GM19025 (cell line): ENCODE measurements around the gene CFAP99.

Source experiments
- ATAC-seq: cut with Tn5 transposase; IDR thresholded peaks from one replicate; pipeline ENCODE4 v1.9.1; 2021; ENCODE audit warnings: mild to moderate bottlenecking, low read depth, moderate library complexity; ENCODE audit not compliant: unreplicated experiment

Gene CFAP99

GRCh38 chr4:2409381-2409783 is 9.4 kb upstream of the CFAP99 start:
- no peak for ATAC-seq

- no peak for ATAC-seq
Observed at GRCh38 chr4:2411786-2412510, 6.8 kb upstream of the CFAP99 start.

DNA sequence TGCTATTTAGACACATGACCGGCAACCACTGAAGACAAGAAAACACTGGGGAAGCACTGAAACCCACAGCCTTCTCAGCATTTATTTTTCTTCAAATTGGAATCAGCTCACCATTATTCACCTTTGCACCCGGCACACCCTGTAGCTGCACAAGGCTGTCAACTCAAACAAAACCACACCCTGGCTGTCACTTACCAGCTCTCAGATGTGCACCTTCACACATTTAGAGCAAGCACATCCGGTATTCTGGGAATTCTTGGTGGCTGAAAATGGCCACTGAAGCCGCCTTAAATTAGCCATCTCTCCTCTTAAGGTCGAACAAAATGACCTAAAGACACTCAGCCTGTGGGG is 6.2 kb upstream of the CFAP99 start:
- ATAC-seq, result peak; percentile 26

- ATAC-seq, result peak; percentile 57
Observed at GRCh38 chr4:2412885-2413716, 5.7 kb upstream of the CFAP99 start.

DNA sequence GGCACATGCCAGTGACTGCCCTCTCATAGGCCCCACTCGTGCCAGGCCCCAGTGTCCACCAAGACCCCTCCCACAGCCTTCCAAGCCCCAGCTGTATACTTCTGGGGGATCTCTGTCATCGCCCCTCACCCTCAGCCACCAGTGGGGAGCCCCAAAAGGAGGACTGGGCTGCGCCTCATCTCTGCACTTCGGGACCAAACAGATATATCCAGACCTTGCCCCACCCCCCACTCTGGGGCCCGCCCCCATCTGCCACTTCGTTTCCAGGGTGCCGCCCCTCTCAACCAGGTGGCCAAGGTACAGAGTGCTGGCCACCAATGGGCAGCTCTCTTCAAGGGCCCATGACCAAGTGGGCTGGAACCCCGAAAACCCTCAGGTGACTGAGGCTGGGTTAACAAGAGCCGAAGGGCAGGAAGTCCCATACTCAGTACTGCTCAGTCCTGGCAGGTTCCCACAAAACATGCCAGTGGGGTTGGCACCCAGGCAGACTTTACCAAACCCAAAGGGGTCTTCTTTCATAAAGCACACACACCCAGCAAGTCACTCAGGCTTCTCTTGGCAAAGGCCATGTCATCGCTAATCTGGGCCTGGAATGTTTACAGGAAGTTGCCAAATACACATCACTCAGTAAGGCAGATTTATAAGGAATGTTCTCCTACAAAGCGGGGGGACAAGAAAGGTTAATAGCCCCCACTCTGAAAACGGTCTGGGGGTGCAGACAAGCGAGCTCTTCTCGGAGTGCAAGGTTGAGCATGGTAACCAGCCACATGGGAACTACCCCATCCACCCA is 4.7 kb upstream of the CFAP99 start:
- ATAC-seq, result no peak

- ATAC-seq, result no peak
Observed at GRCh38 chr4:2415213-2415612, 3.5 kb upstream of the CFAP99 start.

DNA sequence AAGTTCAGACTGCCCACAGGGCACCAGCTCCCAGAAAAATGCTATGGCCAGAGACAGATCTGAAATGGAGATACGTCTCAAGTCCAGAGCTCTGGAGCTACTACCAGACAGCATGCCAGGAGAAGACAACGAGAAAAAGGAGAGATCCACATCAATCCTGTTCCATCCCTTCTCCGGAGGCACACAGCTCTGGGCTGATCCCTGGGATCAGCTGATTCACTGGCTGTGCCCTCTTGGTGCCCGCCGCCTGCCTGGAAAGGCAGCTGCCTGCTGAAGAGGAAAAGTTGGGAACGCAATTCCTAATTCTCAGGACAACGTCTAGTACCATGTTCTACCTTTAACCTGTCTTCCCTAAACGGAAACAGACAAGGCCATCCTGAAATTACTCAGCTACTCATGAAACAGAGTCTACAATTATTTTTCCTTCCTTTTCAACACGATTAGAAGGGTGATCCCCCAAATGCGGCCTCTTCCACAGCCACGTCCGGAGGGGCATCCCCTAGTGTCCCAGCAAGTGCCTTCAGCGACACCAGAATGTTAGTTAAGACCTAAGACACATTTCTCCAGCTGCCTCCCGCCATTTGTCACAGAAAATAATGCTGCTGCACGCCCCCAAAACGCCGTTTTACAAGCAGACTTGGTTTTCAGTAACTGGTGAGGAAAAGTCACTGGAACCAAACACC is 2.7 kb upstream of the CFAP99 start:
- ATAC-seq, result no peak

- ATAC-seq, result no peak
Observed at GRCh38 chr4:2416564-2417225, 2.1 kb upstream of the CFAP99 start.

- no peak for ATAC-seq
Observed at GRCh38 chr4:2417226-2417764, 1.5 kb upstream of the CFAP99 start.

- ATAC-seq, result no peak
Observed at GRCh38 chr4:2417765-2418649, 748 bp upstream of the CFAP99 start, which contains the start of gene ZFYVE28. Gene ZFYVE28 (minus strand): TSS chr4:2418645. CDS start chr4:2418323, 322 bp downstream.

DNA sequence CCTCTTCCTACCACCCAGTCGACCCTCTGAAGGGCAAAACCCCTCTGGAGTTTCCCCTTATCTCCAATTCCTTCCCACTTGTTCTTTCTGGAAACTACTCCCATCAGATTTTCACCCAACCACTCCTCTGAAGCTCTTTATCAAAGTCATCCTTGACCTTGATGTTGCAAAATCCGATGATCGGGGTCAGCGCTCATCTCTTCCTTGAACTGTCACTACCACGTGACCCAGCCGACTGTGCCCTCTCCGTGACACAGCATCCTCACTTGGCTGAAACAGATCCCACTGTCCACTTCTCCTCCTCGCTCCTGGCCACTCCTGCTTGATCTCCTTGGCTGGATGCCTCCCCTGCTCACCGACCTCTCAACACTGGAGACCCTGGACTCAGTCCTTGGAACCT is 1.1 kb downstream of the CFAP99 start:
- ATAC-seq, result no peak

DNA sequence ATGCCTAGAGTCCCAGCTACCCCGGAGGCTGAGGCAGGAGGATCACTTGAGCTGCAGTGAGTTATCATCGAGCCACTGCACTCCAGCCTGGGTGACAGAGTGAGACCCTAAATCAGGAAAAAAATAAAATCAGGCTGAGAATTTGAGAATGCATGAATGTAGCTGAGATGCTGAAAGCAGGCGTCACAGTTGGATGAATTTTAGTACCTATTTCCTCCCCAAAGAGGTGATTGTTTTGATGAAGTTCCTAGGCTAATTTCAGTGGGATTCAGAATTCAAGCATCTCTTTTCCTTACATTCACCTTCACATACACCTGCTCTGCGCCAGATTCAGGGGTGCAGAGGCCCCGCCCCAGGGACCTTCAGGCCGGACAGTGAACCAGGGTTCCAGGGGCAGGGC is 3.2 kb downstream of the CFAP99 start:
- ATAC-seq, result no peak

DNA sequence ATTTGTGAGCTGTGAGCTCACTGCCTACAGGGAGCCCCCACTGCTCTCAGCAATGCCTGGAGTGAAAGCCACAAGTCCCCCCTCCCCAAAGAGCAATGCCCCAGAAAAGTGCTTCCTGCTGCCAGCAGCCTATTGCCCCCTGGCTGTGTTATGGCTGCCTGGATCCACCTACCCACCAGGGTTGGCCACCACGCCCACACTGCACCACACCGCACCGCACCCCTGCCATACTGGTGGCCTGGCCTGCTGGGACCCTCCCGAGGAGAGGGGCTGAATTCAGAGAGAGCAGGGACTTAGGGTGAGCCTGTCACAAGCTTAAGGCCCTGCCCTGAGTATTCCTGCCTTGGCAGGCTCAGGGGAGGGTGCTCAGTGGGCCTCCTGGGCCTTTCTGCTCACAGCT is 4.3 kb downstream of the CFAP99 start:
- ATAC-seq, result no peak

GRCh38 chr4:2423695-2424094 is 4.9 kb downstream of the CFAP99 start:
- no peak for ATAC-seq

DNA sequence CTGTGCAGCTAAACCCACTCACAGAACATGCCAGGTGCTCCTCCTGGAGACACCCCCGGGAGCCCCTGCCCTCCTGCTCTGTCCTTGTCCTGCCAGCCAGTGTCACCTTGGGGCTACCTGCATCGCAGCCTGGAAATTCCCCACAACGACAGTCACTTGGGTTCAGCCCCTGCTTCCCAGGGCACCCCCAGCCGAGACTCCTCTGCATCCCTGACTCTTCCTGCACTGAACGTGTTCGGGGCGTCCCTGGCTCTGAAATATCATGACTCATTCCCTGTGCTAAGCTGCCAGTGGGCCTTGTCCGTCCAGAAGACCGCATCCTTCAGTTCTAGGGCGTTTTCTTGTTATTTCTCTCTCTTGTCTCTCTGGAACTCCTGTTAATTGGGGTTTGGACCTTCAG is 5.8 kb downstream of the CFAP99 start:
- no peak for ATAC-seq

- no peak for ATAC-seq
Observed at GRCh38 chr4:2425386-2426068, 6.8 kb downstream of the CFAP99 start.

DNA sequence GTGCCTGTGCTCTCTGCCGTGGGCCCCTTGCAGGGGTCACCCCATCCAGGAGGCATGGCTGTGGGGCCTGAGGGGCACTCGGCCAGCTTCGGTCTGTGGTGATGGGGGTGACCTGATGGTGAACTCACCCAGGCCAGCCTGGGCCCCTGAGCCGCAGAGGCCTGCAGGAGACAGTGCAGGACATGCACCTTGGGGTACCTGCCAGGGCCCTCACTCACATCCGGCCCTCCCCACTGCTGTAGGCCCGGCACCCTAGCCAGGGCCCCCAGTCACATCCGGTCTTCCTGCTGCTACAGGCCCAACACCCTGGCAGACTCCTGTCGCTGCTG is 7.3 kb downstream of the CFAP99 start:
- no peak for ATAC-seq

GRCh38 chr4:2426711-2427275 is 8.0 kb downstream of the CFAP99 start:
- no peak for ATAC-seq
